SK-N-SH treated with all-trans-retinoic acid at 6 μM for 48 hours (cell line): Measurements from ENCODE around the gene SUCO.

Source experiments
- ARNTL ChIP-seq: fragments of 450-650 bp; formaldehyde crosslinking; IDR thresholded peaks from 2 replicates; pipeline ENCODE4 v1.5.0; 2020; ENCODE audit warnings: low read depth, mild to moderate bottlenecking, moderate library complexity, borderline replicate concordance
- CSDC2 ChIP-seq: fragments of 250-450 bp; sonication (Bioruptor Pico); IDR thresholded peaks from 2 replicates; pipeline ENCODE4 v1.5.0; 2020; ENCODE audit warnings: mild to moderate bottlenecking, moderate library complexity
- CSRNP3 ChIP-seq: fragments of 250-450 bp; sonication (Bioruptor Pico); IDR thresholded peaks from 2 replicates; pipeline ENCODE4 v1.5.1; 2021; ENCODE audit warnings: mild to moderate bottlenecking, moderate library complexity
- ESRRG ChIP-seq: fragments of 250-450 bp; sonication (Bioruptor Pico); IDR thresholded peaks from 2 replicates; pipeline ENCODE4 v1.6.1; 2021; ENCODE audit warnings: mild to moderate bottlenecking
- GLIS3 ChIP-seq: fragments of 250-450 bp; sonication (Bioruptor Pico); IDR thresholded peaks from 2 replicates; pipeline ENCODE4 v1.5.0; 2020; ENCODE audit warnings: mild to moderate bottlenecking, moderate library complexity
- OSR1 ChIP-seq: fragments of 250-450 bp; sonication (Bioruptor Pico); IDR thresholded peaks from 2 replicates; pipeline ENCODE4 v1.8.0; 2022; ENCODE audit warnings: moderate library complexity, mild to moderate bottlenecking, inconsistent platforms
- PATZ1 ChIP-seq: fragments of 250-450 bp; sonication (Bioruptor Pico); IDR thresholded peaks from 2 replicates; pipeline ENCODE4 v1.8.0; 2020; ENCODE audit warnings: mild to moderate bottlenecking, moderate library complexity, borderline replicate concordance
- POU6F1 ChIP-seq: fragments of 250-450 bp; sonication (Bioruptor Pico); IDR thresholded peaks from 2 replicates; pipeline ENCODE4 v1.8.0; 2021; ENCODE audit warnings: low read depth, mild to moderate bottlenecking, moderate library complexity, borderline replicate concordance
- RARB ChIP-seq: fragments of 250-450 bp; sonication (Bioruptor Pico); IDR thresholded peaks from 2 replicates; pipeline ENCODE4 v1.8.0; 2021; ENCODE audit warnings: mild to moderate bottlenecking, moderate library complexity
- SNAI2 ChIP-seq: fragments of 250-450 bp; sonication (Bioruptor Pico); IDR thresholded peaks from 2 replicates; pipeline ENCODE4 v1.5.0; 2020; ENCODE audit warnings: mild to moderate bottlenecking, moderate library complexity
- TSHZ2 ChIP-seq: fragments of 250-450 bp; sonication (Bioruptor Pico); IDR thresholded peaks from 2 replicates; pipeline ENCODE4 v1.5.0; 2020; ENCODE audit warnings: mild to moderate bottlenecking, moderate library complexity
- ZFP3 ChIP-seq: fragments of 250-450 bp; sonication (Bioruptor Pico); IDR thresholded peaks from 2 replicates; pipeline ENCODE4 v1.5.0; 2020; ENCODE audit warnings: mild to moderate bottlenecking, moderate library complexity
- ZNF565 ChIP-seq: fragments of 450-650 bp; formaldehyde crosslinking; conservative IDR thresholded peaks from 2 replicates; pipeline ENCODE4 v1.5.0; 2020; ENCODE audit warnings: low read depth, mild to moderate bottlenecking, moderate library complexity
- ZNF8 ChIP-seq: fragments of 450-650 bp; formaldehyde crosslinking; IDR thresholded peaks from 2 replicates; pipeline ENCODE4 v1.5.0; 2020; ENCODE audit warnings: mild to moderate bottlenecking, moderate library complexity

- TF ChIP-seq CSDC2 (CRISPR knock-in tag) (no peak), ZFP3 (CRISPR knock-in tag) (no peak), PATZ1 (CRISPR knock-in tag) (no peak), ARNTL (CRISPR knock-in tag) (no peak), RARB (CRISPR knock-in tag) (no peak), ESRRG (CRISPR knock-in tag) (no peak), POU6F1 (CRISPR knock-in tag) (no peak), TSHZ2 (no peak), ZNF8 (CRISPR knock-in tag) (no peak), ZNF565 (CRISPR knock-in tag) (no peak), OSR1 (no peak), CSRNP3 (CRISPR knock-in tag) (no peak), GLIS3 (no peak), SNAI2 (CRISPR knock-in tag) (no peak)
These were observed 52.9 kb downstream of the SUCO start for GRCh38 chr1:172585861-172586260.
